ENCODE data around the gene KCNN4.

DNA sequence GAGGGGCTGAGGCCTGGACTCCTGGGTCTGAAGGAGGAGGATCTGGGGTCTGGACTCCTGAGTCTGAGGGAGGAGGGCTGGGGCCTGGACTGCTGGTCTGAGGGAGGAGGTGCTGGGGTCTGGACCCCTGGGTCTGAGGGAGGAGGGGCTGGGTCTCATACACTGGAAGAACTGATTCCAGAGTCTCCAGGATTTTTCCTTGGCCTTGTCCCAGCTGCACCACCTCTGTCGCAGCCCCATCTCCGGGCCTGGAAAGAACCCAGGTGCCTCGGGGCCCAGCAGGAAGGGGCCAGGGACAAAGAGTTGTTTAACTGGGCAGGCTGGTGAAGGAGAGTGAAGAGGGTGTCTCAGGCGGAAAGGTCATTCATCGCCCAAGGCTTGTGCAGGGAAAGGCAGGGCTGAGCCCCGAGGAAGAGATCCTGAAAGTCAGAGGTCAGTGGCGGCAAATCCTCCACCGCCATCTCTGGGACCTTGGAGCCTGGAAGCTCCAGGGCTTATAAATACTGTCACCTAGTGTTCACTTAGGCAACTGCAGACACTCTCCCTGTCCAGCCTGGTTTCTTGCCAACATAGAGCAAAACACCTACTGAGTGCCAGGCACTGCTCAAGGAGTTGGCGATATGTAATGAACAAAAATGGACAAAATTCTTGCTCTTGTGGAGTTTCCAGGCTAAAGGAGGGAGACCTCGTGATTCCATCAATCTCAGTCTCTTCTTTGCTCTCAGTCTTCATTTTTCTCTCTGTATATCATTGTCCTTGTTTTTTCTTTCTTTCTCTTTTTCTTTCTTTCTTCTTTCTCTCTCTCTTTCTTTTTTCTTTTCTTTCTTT, 4.4 kb upstream of the KCNN4 start:
- TF ChIP-seq, protein P1, sequence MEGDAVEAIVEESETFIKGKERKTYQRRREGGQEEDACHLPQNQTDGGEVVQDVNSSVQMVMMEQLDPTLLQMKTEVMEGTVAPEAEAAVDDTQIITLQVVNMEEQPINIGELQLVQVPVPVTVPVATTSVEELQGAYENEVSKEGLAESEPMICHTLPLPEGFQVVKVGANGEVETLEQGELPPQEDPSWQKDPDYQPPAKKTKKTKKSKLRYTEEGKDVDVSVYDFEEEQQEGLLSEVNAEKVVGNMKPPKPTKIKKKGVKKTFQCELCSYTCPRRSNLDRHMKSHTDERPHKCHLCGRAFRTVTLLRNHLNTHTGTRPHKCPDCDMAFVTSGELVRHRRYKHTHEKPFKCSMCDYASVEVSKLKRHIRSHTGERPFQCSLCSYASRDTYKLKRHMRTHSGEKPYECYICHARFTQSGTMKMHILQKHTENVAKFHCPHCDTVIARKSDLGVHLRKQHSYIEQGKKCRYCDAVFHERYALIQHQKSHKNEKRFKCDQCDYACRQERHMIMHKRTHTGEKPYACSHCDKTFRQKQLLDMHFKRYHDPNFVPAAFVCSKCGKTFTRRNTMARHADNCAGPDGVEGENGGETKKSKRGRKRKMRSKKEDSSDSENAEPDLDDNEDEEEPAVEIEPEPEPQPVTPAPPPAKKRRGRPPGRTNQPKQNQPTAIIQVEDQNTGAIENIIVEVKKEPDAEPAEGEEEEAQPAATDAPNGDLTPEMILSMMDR (IDR thresholded peaks at IDR 0.05): peak; percentile 98
- no peak for TF ChIP-seq ZFX (IDR thresholded peaks at IDR 0.05; ENCODE audit: borderline replicate concordance)

All from 22Rv1 (cell line).